Measurements from ENCODE around the gene ZNF185.

The ZNF185 gene

GRCh38 chrX:152881289-152881688 lies 16.6 kb upstream of the ZNF185 start:
- no peak for TF ChIP-seq POLR2A (IDR thresholded peaks at IDR 0.05; ENCODE audit: low read depth, low read length)
- no peak for DNase-seq (ENCODE audit: insufficient read length, low spot score)
- FAIRE-seq: no peak

DNA sequence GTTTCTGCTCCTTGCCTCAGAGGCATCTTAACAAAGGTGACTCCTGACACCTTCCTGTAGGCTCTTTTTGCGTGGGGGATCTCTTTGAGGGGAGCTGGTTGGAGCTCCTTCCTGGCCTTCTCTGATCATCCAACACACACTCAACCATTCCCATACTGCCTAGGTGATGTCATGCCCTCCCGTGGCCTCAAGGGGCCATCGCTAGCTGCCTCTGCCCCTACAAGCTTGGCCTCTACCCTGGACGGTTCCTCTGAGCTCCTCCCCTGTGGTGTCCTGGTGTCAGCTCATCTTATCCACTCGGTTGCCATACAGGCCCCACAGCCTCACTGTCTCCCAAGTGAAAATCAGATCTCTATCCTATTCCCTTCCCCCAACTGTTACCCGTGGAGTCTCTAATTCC lies 13.7 kb upstream of the ZNF185 start:
- no peak for DNase-seq (ENCODE audit: insufficient read length, low spot score)
- no peak for TF ChIP-seq POLR2A (IDR thresholded peaks at IDR 0.05; ENCODE audit: low read depth, low read length)
- FAIRE-seq: no peak

- DNase-seq (ENCODE audit: insufficient read length, low spot score) (no peak), FAIRE-seq (no peak)
- no peak for TF ChIP-seq POLR2A (IDR thresholded peaks at IDR 0.05; ENCODE audit: low read depth, low read length)
Observed at GRCh38 chrX:152886716-152887115, 11.2 kb upstream of the ZNF185 start.

DNA sequence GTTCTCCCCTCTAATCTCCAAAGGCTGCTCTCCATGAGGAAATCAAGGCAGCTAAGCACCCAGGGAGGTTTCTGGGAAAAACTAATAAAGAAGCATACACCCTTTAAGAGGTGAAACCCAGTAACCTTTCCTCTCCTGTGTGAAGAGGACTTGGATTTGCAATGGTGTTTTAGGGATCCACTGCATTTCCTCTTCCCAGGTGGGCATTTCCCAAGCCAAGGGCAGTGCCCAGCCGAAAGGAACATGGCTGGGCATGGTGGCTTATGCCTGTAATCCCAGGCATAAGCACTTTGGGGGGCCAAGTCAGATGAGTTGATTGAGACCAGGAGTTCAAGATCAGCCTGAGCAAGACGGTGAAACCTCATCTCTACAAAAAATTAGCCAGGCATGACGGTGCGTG lies 5.4 kb upstream of the ZNF185 start:
- FAIRE-seq: no peak
- no peak for TF ChIP-seq POLR2A (IDR thresholded peaks at IDR 0.05; ENCODE audit: low read depth, low read length)

GRCh38 chrX:152892999-152893891 lies 4.6 kb upstream of the ZNF185 start:
- TF ChIP-seq POLR2A (IDR thresholded peaks at IDR 0.05; ENCODE audit: low read depth, low read length): no peak
- no peak for FAIRE-seq
- no peak for DNase-seq (ENCODE audit: insufficient read length, low spot score)

More for the DNA sequence above, 5.4 kb upstream of the ZNF185 start:
- no peak for DNase-seq (ENCODE audit: insufficient read length, low spot score)

DNA sequence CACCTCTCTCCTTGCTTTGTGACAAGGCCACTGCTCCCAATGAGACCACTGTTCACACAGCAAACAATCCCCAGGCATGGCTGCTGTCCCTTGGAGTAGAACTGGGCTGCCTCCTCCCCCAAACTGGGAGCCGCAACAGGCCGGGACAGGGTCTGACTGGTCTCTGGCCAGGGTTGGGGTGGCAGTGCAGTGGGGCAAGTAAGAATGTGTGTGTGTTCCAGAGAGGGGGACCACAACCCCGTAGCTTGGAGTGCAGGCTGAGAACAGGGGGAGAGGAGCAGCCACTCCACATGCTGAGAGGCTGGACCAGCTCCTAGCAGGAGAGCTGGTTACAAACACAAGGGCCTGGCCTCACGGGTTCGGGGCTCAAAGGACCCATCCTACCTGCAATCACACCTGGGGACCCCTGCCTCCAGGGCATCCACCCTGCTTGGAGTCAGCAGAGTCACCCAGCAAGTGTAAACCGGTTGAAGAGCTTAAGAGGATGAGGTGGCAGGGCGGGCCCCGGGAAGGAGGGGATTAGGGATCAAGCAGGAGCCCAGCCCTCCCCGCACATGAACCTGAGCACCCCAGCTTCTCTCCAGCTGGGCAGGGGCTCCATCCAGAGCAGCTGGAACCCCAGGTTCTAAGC lies 3.8 kb upstream of the ZNF185 start:
- DNase-seq (ENCODE audit: insufficient read length, low spot score) (no peak), FAIRE-seq (no peak)
- no peak for TF ChIP-seq POLR2A (IDR thresholded peaks at IDR 0.05; ENCODE audit: low read depth, low read length)

DNA sequence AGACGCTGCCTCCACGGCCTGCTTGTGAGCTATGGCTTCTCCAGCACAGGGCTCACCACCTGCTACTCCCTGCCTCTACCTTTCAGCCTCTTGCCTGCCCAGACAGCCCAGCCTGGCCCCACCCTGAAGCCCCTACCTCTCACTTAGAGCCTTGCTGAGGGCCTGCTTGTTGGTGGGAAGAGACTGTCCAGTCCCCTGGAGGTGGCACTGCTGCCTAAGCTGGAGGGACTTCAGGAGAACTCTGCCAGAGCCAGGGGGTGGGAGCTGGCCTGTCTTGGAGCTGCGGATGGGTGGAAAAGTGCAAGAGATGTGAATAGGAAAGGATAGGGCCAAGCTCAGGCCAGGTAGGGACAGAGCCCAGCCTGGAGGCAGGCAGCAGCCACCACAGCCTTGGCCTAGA lies 2.7 kb upstream of the ZNF185 start:
- no peak for TF ChIP-seq POLR2A (IDR thresholded peaks at IDR 0.05; ENCODE audit: low read depth, low read length)
- no peak for DNase-seq (ENCODE audit: insufficient read length, low spot score)
- no peak for FAIRE-seq

GRCh38 chrX:152895724-152896420 lies 2.0 kb upstream of the ZNF185 start:
- TF ChIP-seq POLR2A (IDR thresholded peaks at IDR 0.05; ENCODE audit: low read depth, low read length): no peak
- DNase-seq (ENCODE audit: insufficient read length, low spot score) (peak; percentile 62), FAIRE-seq (no peak)

GRCh38 chrX:152896450-152896849 lies 1.4 kb upstream of the ZNF185 start:
- no peak for TF ChIP-seq POLR2A (IDR thresholded peaks at IDR 0.05; ENCODE audit: low read depth, low read length)
- FAIRE-seq: no peak
- peak; percentile 61 for DNase-seq (ENCODE audit: insufficient read length, low spot score)

DNA sequence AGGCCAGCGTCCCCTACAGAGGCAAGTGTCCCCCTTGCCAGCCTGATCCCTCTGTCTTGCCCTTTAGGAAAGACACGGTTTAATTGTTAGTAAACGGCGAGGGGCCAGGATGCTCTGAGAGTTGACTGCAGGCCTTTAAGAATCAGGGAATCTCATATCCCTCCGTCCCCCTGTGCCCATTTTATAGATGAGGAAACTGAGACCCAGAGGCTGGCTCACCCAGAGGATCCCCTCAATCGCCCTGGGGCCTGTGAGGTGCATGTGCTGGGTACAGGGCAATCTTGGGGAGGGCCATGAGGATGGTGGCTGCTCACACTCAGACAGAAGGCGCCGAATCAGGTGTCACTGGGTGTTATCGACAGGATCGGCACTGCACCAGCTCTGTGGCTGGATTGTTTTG lies 575 bp downstream of the ZNF185 start:
- TF ChIP-seq POLR2A (IDR thresholded peaks at IDR 0.05; ENCODE audit: low read depth, low read length): no peak
- DNase-seq (ENCODE audit: insufficient read length, low spot score) (no peak), FAIRE-seq (no peak)

- no peak for TF ChIP-seq POLR2A (IDR thresholded peaks at IDR 0.05; ENCODE audit: low read depth, low read length)
- DNase-seq (ENCODE audit: insufficient read length, low spot score) (no peak), FAIRE-seq (no peak)
Observed at GRCh38 chrX:152899111-152899873, 1.4 kb downstream of the ZNF185 start.

DNA sequence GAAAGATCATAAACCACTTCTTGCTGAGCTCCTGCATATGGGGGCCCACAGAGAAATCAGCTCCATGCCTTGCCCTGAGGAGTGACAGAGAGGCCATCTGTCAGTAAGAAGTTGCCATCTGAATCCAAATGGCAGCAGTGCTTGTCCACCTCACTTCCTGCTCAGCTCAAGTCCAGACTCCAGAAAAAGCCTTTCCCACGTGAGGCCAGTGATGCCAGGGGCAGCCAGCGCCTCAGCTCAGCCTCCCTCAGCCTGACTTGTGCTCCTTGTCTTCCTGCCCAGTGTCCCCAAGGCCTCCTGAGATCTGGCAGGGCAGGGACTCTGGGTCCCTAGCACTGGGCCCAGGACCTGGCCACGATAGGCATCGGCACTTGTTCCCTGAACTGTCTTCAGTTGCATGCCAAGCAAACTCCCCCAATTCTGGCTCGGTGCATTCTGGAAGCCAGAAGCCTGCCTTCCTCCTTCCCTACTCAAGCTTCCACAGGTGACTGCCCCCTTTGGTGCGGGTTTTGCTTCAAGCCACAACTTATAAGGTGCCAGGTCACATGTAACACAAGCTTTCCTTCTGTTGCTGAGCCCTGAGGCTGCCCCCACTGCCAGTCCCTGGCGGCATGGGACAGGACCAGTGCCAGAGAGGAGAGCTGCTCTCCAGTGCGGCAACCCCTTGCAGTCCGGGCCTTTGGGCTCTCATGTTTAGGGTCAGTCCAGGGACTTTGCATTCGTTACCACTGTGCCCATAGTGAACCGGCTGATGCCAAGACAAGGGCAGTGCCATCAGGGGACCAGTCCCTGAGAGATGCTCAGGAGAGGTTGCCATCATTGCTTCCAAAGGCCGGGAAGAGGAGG lies 2.2 kb downstream of the ZNF185 start:
- no peak for DNase-seq (ENCODE audit: insufficient read length, low spot score)
- no peak for TF ChIP-seq POLR2A (IDR thresholded peaks at IDR 0.05; ENCODE audit: low read depth, low read length)
- FAIRE-seq: no peak

- FAIRE-seq (no peak), DNase-seq (ENCODE audit: insufficient read length, low spot score) (no peak)
- TF ChIP-seq POLR2A (IDR thresholded peaks at IDR 0.05; ENCODE audit: low read depth, low read length): no peak
Observed at GRCh38 chrX:152900937-152901445, 3.1 kb downstream of the ZNF185 start.
